ENCODE data around the gene EPX. TPM values are rescaled to one million over a fixed set of nuclear protein-coding genes. Genes with fewer than 3 reads are reported as not detected.

Gene EPX
- total and polyA plus RNA-seq, 2 of the 4 experiments (the other 2 are of a cell fraction) = not detected

- Histone ChIP-seq H3K4me3 (ENCODE audit: insufficient read depth, low read depth, low read length) (no peak overlapping the region), H3K4me2 (ENCODE audit: low read depth, low read length) (no peak overlapping the region), H2BK5ac (ENCODE audit: low read depth, low read length, poor library complexity, severe bottlenecking) (no peak overlapping the region), H3K27me3 (ENCODE audit: control insufficient read depth, insufficient read depth, low read length) (peaks cover 13% of the 10 kb centered on the region), H4K20me1 (ENCODE audit: insufficient read depth, low read length) (no peaks in the 10 kb centered on the region), H2BK15ac (ENCODE audit: low read depth, low read length) (no peak overlapping the region), H3K9me3 (ENCODE audit: control insufficient read depth, insufficient read depth, low read length) (no peaks in the 10 kb centered on the region), H3K18ac (ENCODE audit: low read depth, low read length) (no peak overlapping the region), H4K5ac (ENCODE audit: low read depth, low read length) (no peak overlapping the region), H3K9ac (ENCODE audit: low read depth, low read length) (no peak overlapping the region), H3K14ac (replicated peaks; ENCODE audit: low read depth, low read length) (no peak overlapping the region), H3K56ac (ENCODE audit: extremely low read depth, insufficient read depth, low read length) (no peak overlapping the region), H2AK5ac (ENCODE audit: low read depth, low read length) (no peak overlapping the region), H4K91ac (ENCODE audit: insufficient read depth, low read depth, low read length) (no peak overlapping the region), H2BK20ac (ENCODE audit: low read depth, low read length) (no peak overlapping the region), H3K36me3 (ENCODE audit: control insufficient read depth, insufficient read depth, low read length) (no peaks in the 10 kb centered on the region), H3K23ac (ENCODE audit: low read depth, low read length) (no peak overlapping the region), H2AK9ac (replicated peaks; ENCODE audit: low read depth, low read length, poor library complexity) (peak overlapping the region; percentile 68), H3K27ac (ENCODE audit: insufficient read depth, low read length) (no peak overlapping the region), H2BK120ac (ENCODE audit: low read depth, low read length) (no peak overlapping the region), H4K8ac (ENCODE audit: low read depth in 2 of 2, low read length in 2 of 2) (no peak overlapping the region), H3K9me1 (ENCODE audit: insufficient read depth, low read length) (peaks cover 4% of the 10 kb centered on the region; the same call in 1 of the 2 replicates), H2AFZ (replicated peaks; ENCODE audit: low read length, poor library complexity) (peak overlapping the region; percentile 2), H3K79me1 (ENCODE audit: low read depth in 1 of 2, low read length in 2 of 2) (no peaks in the 10 kb centered on the region), H3K4ac (ENCODE audit: low read depth, low read length) (no peak overlapping the region), H3K4me1 (ENCODE audit: control insufficient read depth, insufficient read depth, low read length) (no peaks in the 10 kb centered on the region)
- POLR2A ChIA-PET (ENCODE audit: unreplicated experiment) = no interaction called here
- TF ChIP-seq CTCF (conservative IDR thresholded peaks at IDR 0.05; ENCODE audit: low read depth, low read length) (no peak), RFX5 (IDR thresholded peaks at IDR 0.05; ENCODE audit: low read depth, low read length) (no peak), FOS (IDR thresholded peaks at IDR 0.05; ENCODE audit: low read depth, low read length) (no peak), RAD21 (IDR thresholded peaks at IDR 0.05; ENCODE audit: low read length) (no peak), USF2 (IDR thresholded peaks at IDR 0.05; ENCODE audit: low read depth, low read length) (no peak), ELK1 (IDR thresholded peaks at IDR 0.05; ENCODE audit: borderline replicate concordance, low read depth, low read length) (no peak), MXI1 (IDR thresholded peaks at IDR 0.05; ENCODE audit: borderline replicate concordance, low read depth, low read length) (no peak), NFE2L2 (IDR thresholded peaks at IDR 0.05; ENCODE audit: low read depth, low read length) (no peak), SMC3 (IDR thresholded peaks at IDR 0.05; ENCODE audit: low read depth, low read length) (no peak), BHLHE40 (IDR thresholded peaks at IDR 0.05; ENCODE audit: low read depth, low read length) (no peak), RCOR1 (IDR thresholded peaks at IDR 0.05; ENCODE audit: insufficient replicate concordance, low read length) (no peak), CEBPB (IDR thresholded peaks at IDR 0.05; ENCODE audit: low read depth, low read length) (no peak), MAFK (IDR thresholded peaks at IDR 0.05; ENCODE audit: low read depth, low read length) (no peak), MAZ (IDR thresholded peaks at IDR 0.05; ENCODE audit: borderline replicate concordance, low read depth, low read length) (no peak), CHD1 (IDR thresholded peaks at IDR 0.05; ENCODE audit: low read depth, low read length) (no peak), POLR2A (IDR thresholded peaks at IDR 0.05; ENCODE audit: low read depth, low read length) (no peak)
- no TSS peak for BruUV-seq (replicated peaks)
- ATAC-seq (ENCODE audit: low read depth) (peak; percentile 90), DNase-seq (peak; percentile 81)
- 93% methylated on average over 2 of the region's 11 CpGs; no CpG with 5 or more reads in 1 of the 2 experiments for WGBS, 2 experiments (ENCODE audit: extremely low coverage in 2 of 2, insufficient read length in 1 of 2)
- CTCF ChIA-PET = no interaction called here
- in situ Hi-C loops (cut with MboI; ENCODE audit: low sequenced_read_pairs) = no loop called here
- intact Hi-C loops (cut with micrococcal nuclease) = no loop called here
- dilution Hi-C loops (cut with HindIII; ENCODE audit: low sequenced_read_pairs, unreplicated experiment) = no loop called here
These were observed 2.9 kb upstream of the EPX start for GRCh38 chr17:58189436-58190146.
